B cell (primary cell): Measurements from ENCODE around the gene CSMD2. TPM values are rescaled to one million over a fixed set of nuclear protein-coding genes. Genes with fewer than 3 reads are reported as not detected.

Experiments used
- ATAC-seq: fragments of 200-7000 bp; cut with Tn5 transposase; one replicate; pipeline ENCODE4 v1.10.0; 2021; ENCODE audit warnings: low read depth, mild to moderate bottlenecking, moderate number of reproducible peaks, moderate library complexity
- CTCF ChIA-PET: fragments of 350-600 bp; sonication (Branson Sonifier 250); formaldehyde crosslinking; loops from one replicate; lab custom pipeline; 2021; ENCODE audit warnings: antibody characterized with exemption, inconsistent platforms; lab: Charles Lee
- POLR2A ChIA-PET: fragments of 350-600 bp; sonication (Branson Sonifier 250); formaldehyde crosslinking; loops from one replicate; lab custom pipeline; 2021; ENCODE audit warnings: antibody characterized with exemption; lab: Charles Lee
- DNase-seq: peaks from one replicate; pipeline ENCODE4 v3.0.0; 2013
- H2AFZ ChIP-seq: 2 replicates; pipeline ENCODE4 v1.6.1; 2012; ENCODE audit warnings: mild to moderate bottlenecking, low read depth, low read length; ENCODE audit not compliant: insufficient read depth, poor library complexity, severe bottlenecking
- H3K27ac ChIP-seq, 2 donors: 1 replicate in 1 of 2; 2 replicates in 1 of 2; pipeline ENCODE4 v1.5.1; 2012 to 2013; ENCODE audit warnings: low read length in 2 of 2, mild to moderate bottlenecking in 2 of 2, moderate library complexity in 1 of 2
- H3K27me3 ChIP-seq, 4 experiments: fragments of 200-600 bp in 1 of 4; sonication (generic) in 1 of 4; replicated peaks in 1 of 4; 1 replicate in 2 of 4; 2 replicates in 2 of 4; pipeline versions ENCODE4 v1.6.1 to v1.7.0; 2013 to 2016; ENCODE audit warnings: low read length in 3 of 4, mild to moderate bottlenecking in 2 of 4, mixed read lengths in 1 of 4, moderate library complexity in 1 of 4; ENCODE audit not compliant: insufficient read depth in 4 of 4, control insufficient read depth in 3 of 4; ENCODE audit errors: control extremely low read depth in 1 of 4
- H3K36me3 ChIP-seq, 2 experiments: replicated peaks in 1 of 2; 1 replicate in 1 of 2; 2 replicates in 1 of 2; pipeline versions ENCODE4 v1.6.1 to v1.7.1; 2013; ENCODE audit warnings: low read length in 1 of 2; ENCODE audit not compliant: insufficient read depth in 2 of 2, control insufficient read depth in 1 of 2; ENCODE audit errors: control extremely low read depth in 1 of 2, extremely low read depth in 1 of 2
- H3K4me1 ChIP-seq, 2 donors: fragments of 200-600 bp in 1 of 2; sonication (generic) in 1 of 2; 1 replicate in 1 of 2; 2 replicates in 1 of 2; pipeline versions ENCODE4 v1.5.1 to v1.6.1; 2013 to 2017; ENCODE audit warnings: low read length in 2 of 2; ENCODE audit not compliant: control insufficient read depth in 2 of 2, insufficient read depth in 2 of 2
- H3K4me2 ChIP-seq: replicated peaks from 2 replicates; pipeline ENCODE3; 2012; ENCODE audit warnings: mild to moderate bottlenecking, low read depth, low read length; ENCODE audit not compliant: poor library complexity, severe bottlenecking
- H3K4me3 ChIP-seq, 5 experiments: fragments of 200-600 bp in 1 of 5; sonication (generic) in 1 of 5; 1 replicate in 3 of 5; 2 replicates in 2 of 5; pipeline versions ENCODE4 v1.5.1 to v1.7.0; 2011 to 2016; ENCODE audit warnings: low read length in 4 of 5, mild to moderate bottlenecking in 4 of 5, low read depth in 2 of 5, control low read depth in 1 of 5, moderate library complexity in 1 of 5; ENCODE audit not compliant: insufficient read depth in 1 of 5; ENCODE audit errors: control extremely low read depth in 1 of 5, extremely low read depth in 1 of 5
- H3K79me2 ChIP-seq: fragments of 200-600 bp; sonication (generic); one replicate; pipeline ENCODE4 v1.6.0; 2016; ENCODE audit warnings: low read length; ENCODE audit not compliant: control insufficient read depth, insufficient read depth
- H3K9ac ChIP-seq: fragments of 200-600 bp; sonication (generic); 2 replicates; pipeline ENCODE4 v1.6.1; 2017; ENCODE audit warnings: mild to moderate bottlenecking, low read length, moderate library complexity
- H3K9me3 ChIP-seq, 3 donors: one replicate each; pipeline versions ENCODE4 v1.6.1 to v1.7.1; 2013; ENCODE audit warnings: low read length in 2 of 3; ENCODE audit not compliant: control insufficient read depth in 2 of 3, insufficient read depth in 1 of 3; ENCODE audit errors: control extremely low read depth in 1 of 3
- H4K20me1 ChIP-seq: 2 replicates; pipeline ENCODE4 v1.6.0; 2012; ENCODE audit warnings: mild to moderate bottlenecking, low read length; ENCODE audit not compliant: insufficient read depth, control insufficient read depth, poor library complexity, severe bottlenecking
- H3K27ac Mint-ChIP-seq: one replicate; pipeline ENCODE4 v1.8.0; 2021; ENCODE audit warnings: mixed read lengths
- H3K27me3 Mint-ChIP-seq: one replicate; pipeline ENCODE4 v1.8.0; 2021; ENCODE audit warnings: mixed read lengths
- H3K4me1 Mint-ChIP-seq: one replicate; pipeline ENCODE4 v1.8.0; 2021; ENCODE audit warnings: mixed read lengths
- H3K4me3 Mint-ChIP-seq: one replicate; pipeline ENCODE4 v1.8.0; 2021; ENCODE audit warnings: mixed read lengths
- H3K9me3 Mint-ChIP-seq: one replicate; pipeline ENCODE4 v1.8.0; 2022; ENCODE audit warnings: mixed read lengths; ENCODE audit not compliant: insufficient read depth
- EZH2 ChIP-seq: IDR thresholded peaks from 2 replicates; pipeline ENCODE4 v1.6.1; 2012; ENCODE audit warnings: borderline replicate concordance, low read depth, mild to moderate bottlenecking, moderate library complexity, low read length; ENCODE audit not compliant: insufficient read depth, poor library complexity, severe bottlenecking
- whole genome bisulfite sequencing: methylation state at CpG from one replicate; pipeline ENCODE4 v1.1.5; 2013; ENCODE audit warnings: missing lambda C conversion rate; ENCODE audit not compliant: insufficient coverage; 5-methylcytosine and 5-hydroxymethylcytosine counted together
- intact Hi-C: fragments of 100-400 bp; cut with micrococcal nuclease; formaldehyde crosslinking; loops from one replicate; pipeline ENCODE4 v1.10.0; 2022
- polyA plus RNA-seq: library from polyadenylated mRNA; depleted of rRNA; stranded (reverse); fragments of >200 nt; gene quantifications from 2 replicates; pipeline ENCODE4 v1.2.3, GENCODE V29; 2012
- total RNA-seq, 2 donors: library from RNA; stranded (reverse); fragments of 120-200 nt in 1 of 2; gene quantifications; 1 replicate in 1 of 2; 2 replicates in 1 of 2; pipeline versions ENCODE4 v1.2.3 to v1.2.4, GENCODE V29; 2013 to 2022
- TF ChIP-seq, protein P1 (sequence below): fragments of 200-600 bp; IDR thresholded peaks from one replicate; pipeline ENCODE4 v1.8.0; 2022; ENCODE audit warnings: antibody characterized with exemption, mild to moderate bottlenecking

Gene CSMD2
- total and polyA plus RNA-seq, 2 donors (not counting 1 experiment from before 2014, with no cell fraction given): not detected

GRCh38 chr1:34005309-34005708, 159.7 kb downstream of the CSMD2 start:
- POLR2A ChIA-PET: no interaction called here
- intact Hi-C loops: no loop called here
- H3K9me3 ChIP-seq: no peaks in the 10 kb centered on the region
- no peak for TF ChIP-seq EZH2
- TF ChIP-seq, protein P1, sequence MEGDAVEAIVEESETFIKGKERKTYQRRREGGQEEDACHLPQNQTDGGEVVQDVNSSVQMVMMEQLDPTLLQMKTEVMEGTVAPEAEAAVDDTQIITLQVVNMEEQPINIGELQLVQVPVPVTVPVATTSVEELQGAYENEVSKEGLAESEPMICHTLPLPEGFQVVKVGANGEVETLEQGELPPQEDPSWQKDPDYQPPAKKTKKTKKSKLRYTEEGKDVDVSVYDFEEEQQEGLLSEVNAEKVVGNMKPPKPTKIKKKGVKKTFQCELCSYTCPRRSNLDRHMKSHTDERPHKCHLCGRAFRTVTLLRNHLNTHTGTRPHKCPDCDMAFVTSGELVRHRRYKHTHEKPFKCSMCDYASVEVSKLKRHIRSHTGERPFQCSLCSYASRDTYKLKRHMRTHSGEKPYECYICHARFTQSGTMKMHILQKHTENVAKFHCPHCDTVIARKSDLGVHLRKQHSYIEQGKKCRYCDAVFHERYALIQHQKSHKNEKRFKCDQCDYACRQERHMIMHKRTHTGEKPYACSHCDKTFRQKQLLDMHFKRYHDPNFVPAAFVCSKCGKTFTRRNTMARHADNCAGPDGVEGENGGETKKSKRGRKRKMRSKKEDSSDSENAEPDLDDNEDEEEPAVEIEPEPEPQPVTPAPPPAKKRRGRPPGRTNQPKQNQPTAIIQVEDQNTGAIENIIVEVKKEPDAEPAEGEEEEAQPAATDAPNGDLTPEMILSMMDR: no peak
- H3K27me3 ChIP-seq: no peaks in the 10 kb centered on the region
- no peak overlapping the region for H2AFZ ChIP-seq
- no peaks in the 10 kb centered on the region for H3K79me2 ChIP-seq
- no peak overlapping the region for H3K27ac ChIP-seq
- H3K36me3 ChIP-seq: no peaks in the 10 kb centered on the region
- CTCF ChIA-PET: no interaction called here
- H3K4me2 ChIP-seq: no peak overlapping the region
- Mint-ChIP-seq H3K4me3 (no peak overlapping the region), H3K4me1 (no peaks in the 10 kb centered on the region), H3K27ac (no peak overlapping the region), H3K9me3 (no peaks in the 10 kb centered on the region), H3K27me3 (peaks cover 3% of the 10 kb centered on the region)
- DNase-seq (no peak), ATAC-seq (no peak)
- WGBS: 90% methylated on average over 2 of the region's 2 CpGs
- no peak overlapping the region for H3K9ac ChIP-seq
- no peaks in the 10 kb centered on the region for H4K20me1 ChIP-seq
- H3K4me3 ChIP-seq: no peak overlapping the region
- H3K4me1 ChIP-seq: no peaks in the 10 kb centered on the region

DNA sequence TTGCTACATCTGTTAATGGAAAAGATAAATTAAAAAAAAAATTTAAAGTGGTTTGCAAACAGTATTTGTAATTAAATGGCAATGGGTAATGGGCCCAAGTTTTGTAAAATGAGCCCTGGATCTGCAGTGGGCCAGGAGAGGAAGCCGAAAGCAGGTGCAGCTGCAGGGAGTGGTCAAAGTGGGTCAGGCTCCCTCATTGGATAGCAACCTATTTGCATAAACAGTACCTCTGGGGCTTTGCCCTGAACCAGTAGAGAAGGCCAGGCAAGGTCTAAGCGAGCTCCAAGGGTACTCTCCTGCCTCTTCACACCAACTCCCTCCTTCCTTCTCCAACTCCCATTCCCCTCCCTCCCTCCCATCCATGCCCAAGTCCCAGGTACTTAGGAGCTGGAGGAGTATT, 162.2 kb downstream of the CSMD2 start:
- Histone ChIP-seq H3K36me3 (no peaks in the 10 kb centered on the region), H3K27me3 (no peaks in the 10 kb centered on the region), H2AFZ (no peak overlapping the region), H3K4me3 (no peak overlapping the region), H3K4me1 (no peaks in the 10 kb centered on the region), H3K27ac (no peak overlapping the region), H3K4me2 (no peak overlapping the region), H3K9me3 (no peaks in the 10 kb centered on the region), H3K79me2 (no peaks in the 10 kb centered on the region), H3K9ac (no peak overlapping the region), H4K20me1 (no peaks in the 10 kb centered on the region)
- WGBS: no CpG with 5 or more reads among the region's 2 CpGs
- ChIA-PET CTCF (no interaction called here), POLR2A (no interaction called here)
- H3K9me3 Mint-ChIP-seq: no peaks in the 10 kb centered on the region
- H3K4me3 Mint-ChIP-seq: no peak overlapping the region
- DNase-seq (no peak), ATAC-seq (no peak)
- no peak for TF ChIP-seq EZH2
- TF ChIP-seq, protein P1: no peak
- H3K27me3 Mint-ChIP-seq: peaks cover 2% of the 10 kb centered on the region
- no peak overlapping the region for H3K27ac Mint-ChIP-seq
- intact Hi-C loops: no loop called here
- H3K4me1 Mint-ChIP-seq: no peaks in the 10 kb centered on the region
